ENCODE data around the gene WDFY2. TPM values are rescaled to one million over a fixed set of nuclear protein-coding genes. Genes with fewer than 3 reads are reported as not detected.

The WDFY2 gene
- total RNA-seq, 1 experiment from 2014 or later: 14.1 TPM

DNA sequence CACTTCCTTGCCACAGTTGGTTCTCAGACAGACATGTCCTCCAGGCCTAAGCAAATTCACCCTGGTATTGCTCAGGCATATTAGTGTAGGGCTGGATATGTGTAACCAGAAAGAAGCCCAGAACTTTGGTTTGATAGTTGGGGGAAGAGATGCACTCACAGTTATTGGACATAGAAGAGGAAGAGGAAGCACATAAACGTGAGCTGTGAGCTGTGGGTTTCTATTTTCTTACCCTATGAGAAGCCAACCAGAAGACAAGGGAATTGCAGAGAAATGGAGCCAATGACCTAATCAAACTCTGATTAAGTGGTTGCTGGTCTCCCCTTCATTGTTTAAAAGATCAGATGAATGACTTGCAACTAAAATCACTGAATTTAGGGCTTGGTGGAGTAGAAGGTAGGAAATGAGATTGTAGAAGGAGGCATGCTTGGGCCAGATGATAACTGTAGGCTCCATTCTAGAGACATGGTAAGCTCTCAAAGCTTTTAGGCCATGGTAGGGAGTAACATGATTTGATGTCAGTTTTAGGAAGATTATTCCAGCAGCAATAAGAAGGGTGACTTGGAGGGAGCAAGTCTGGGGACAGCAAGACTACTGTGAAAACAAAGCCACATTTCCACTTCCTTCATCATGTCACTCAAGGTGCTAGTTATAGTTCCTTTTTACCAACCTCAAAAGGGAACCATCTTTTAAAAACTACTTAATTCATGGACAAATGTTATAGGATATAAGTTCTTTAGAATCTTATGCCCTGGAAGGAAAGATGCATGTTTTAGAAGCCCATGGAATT lies 24.1 kb upstream of the WDFY2 start:
- Histone ChIP-seq H3K79me2 (ENCODE audit: low read depth) (no peaks in the 10 kb centered on the region), H3K9me3 (ENCODE audit: insufficient read depth, low read depth) (no peaks in the 10 kb centered on the region), H3K4me1 (replicated peaks; ENCODE audit: insufficient read depth) (peaks cover 21% of the 10 kb centered on the region), H3K9me2 (ENCODE audit: insufficient read depth) (no peaks in the 10 kb centered on the region), H2AFZ (no peak overlapping the region), H3K27ac (no peak overlapping the region), H4K20me1 (ENCODE audit: insufficient read depth) (no peaks in the 10 kb centered on the region), H3F3A (ENCODE audit: insufficient read depth, low read depth) (no peaks in the 10 kb centered on the region), H3K4me2 (no peak overlapping the region), H3K27me3 (ENCODE audit: insufficient read depth, low read depth) (no peaks in the 10 kb centered on the region), H3K36me3 (ENCODE audit: low read depth) (no peaks in the 10 kb centered on the region), H3K4me3 (no peak overlapping the region)
- CTCF ChIA-PET: no interaction called here
- no peak for TF ChIP-seq EZH2 (IDR thresholded peaks at IDR 0.05; ENCODE audit: low read depth)
- TF ChIP-seq, protein P1, sequence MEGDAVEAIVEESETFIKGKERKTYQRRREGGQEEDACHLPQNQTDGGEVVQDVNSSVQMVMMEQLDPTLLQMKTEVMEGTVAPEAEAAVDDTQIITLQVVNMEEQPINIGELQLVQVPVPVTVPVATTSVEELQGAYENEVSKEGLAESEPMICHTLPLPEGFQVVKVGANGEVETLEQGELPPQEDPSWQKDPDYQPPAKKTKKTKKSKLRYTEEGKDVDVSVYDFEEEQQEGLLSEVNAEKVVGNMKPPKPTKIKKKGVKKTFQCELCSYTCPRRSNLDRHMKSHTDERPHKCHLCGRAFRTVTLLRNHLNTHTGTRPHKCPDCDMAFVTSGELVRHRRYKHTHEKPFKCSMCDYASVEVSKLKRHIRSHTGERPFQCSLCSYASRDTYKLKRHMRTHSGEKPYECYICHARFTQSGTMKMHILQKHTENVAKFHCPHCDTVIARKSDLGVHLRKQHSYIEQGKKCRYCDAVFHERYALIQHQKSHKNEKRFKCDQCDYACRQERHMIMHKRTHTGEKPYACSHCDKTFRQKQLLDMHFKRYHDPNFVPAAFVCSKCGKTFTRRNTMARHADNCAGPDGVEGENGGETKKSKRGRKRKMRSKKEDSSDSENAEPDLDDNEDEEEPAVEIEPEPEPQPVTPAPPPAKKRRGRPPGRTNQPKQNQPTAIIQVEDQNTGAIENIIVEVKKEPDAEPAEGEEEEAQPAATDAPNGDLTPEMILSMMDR (conservative IDR thresholded peaks at IDR 0.05): no peak
- POLR2A ChIA-PET (ENCODE audit: unreplicated experiment): no interaction called here
- DNase-seq: no peak
- no TSS peak for BruUV-seq (replicated peaks)
- intact Hi-C loops (cut with micrococcal nuclease; ENCODE audit: unreplicated experiment): no loop called here

DNA sequence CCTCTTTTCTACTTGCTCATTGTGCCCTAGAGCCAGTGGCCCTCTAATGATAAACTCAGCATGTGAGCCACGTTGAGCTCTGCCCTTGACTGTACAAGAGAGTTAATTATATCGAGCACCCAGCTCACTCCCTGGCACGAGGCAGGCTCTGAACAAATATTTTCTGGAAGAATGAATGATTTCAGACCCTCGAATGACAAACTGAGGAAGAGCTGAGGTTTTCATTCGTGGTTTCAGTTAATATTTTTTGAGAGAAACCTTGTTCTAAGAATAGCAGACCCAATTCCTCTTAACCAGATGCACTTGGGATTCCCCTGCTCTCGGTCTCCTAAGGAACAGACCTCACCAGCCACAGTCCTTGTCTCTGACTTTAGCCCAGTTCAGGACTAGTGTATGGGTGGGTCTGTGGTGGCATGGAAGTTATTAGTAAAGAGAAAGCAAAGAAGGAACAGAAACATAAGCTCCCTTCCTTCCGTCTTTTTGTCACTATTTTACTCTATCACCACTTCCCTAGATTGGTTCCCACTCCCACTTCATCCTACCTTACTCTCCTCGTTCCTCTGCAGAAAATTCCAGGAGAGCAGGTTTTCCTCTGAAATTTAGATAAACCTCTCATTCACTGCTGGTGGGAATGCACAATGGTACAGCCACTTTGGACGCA lies 22.1 kb upstream of the WDFY2 start:
- no peaks in the 10 kb centered on the region for H3K79me2 ChIP-seq (ENCODE audit: low read depth)
- CTCF ChIA-PET: no interaction called here
- TF ChIP-seq, protein P1 (conservative IDR thresholded peaks at IDR 0.05): no peak
- no peak for TF ChIP-seq EZH2 (IDR thresholded peaks at IDR 0.05; ENCODE audit: low read depth)
- no TSS peak for BruUV-seq (replicated peaks)
- H3K27me3 ChIP-seq (ENCODE audit: insufficient read depth, low read depth): no peaks in the 10 kb centered on the region
- no peaks in the 10 kb centered on the region for H3K9me3 ChIP-seq (ENCODE audit: insufficient read depth, low read depth)
- H3K9me2 ChIP-seq (ENCODE audit: insufficient read depth): no peaks in the 10 kb centered on the region
- intact Hi-C loops (cut with micrococcal nuclease; ENCODE audit: unreplicated experiment): no loop called here
- H2AFZ ChIP-seq: no peak overlapping the region
- no peak overlapping the region for H3K27ac ChIP-seq
- POLR2A ChIA-PET (ENCODE audit: unreplicated experiment): no interaction called here
- DNase-seq: no peak
- no peaks in the 10 kb centered on the region for H4K20me1 ChIP-seq (ENCODE audit: insufficient read depth)
- H3K36me3 ChIP-seq (ENCODE audit: low read depth): no peaks in the 10 kb centered on the region
- peaks cover 21% of the 10 kb centered on the region for H3K4me1 ChIP-seq (replicated peaks; ENCODE audit: insufficient read depth)
- H3K4me2 ChIP-seq: no peak overlapping the region
- no peak overlapping the region for H3K4me3 ChIP-seq
- H3F3A ChIP-seq (ENCODE audit: insufficient read depth, low read depth): no peaks in the 10 kb centered on the region

DNA sequence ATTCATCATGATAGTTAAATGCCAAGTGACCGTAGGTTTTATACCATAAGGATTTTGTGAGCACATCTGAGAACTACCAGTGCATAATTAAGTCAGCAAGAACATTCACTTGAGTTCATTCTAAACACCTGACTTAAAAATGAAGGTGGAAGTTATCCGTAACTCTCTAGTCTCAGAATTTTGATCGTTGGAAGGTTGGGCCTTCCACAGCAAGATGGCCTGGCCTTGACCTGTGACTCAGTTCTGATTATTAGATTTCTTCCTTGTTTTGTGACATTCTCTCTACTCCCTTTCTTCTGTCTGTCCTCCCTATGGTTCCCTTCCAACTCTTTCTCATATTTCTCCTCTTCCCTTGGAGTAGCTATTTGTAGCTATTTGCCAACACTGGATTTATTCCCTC lies 20.0 kb upstream of the WDFY2 start:
- intact Hi-C loops (cut with micrococcal nuclease; ENCODE audit: unreplicated experiment): no loop called here
- CTCF ChIA-PET: no interaction called here
- BruUV-seq (replicated peaks): no TSS peak
- H4K20me1 ChIP-seq (ENCODE audit: insufficient read depth): no peaks in the 10 kb centered on the region
- no peak overlapping the region for H3K27ac ChIP-seq
- H2AFZ ChIP-seq: no peak overlapping the region
- peak overlapping the region; percentile 11; the same call in 1 of the 2 replicates for H3K4me2 ChIP-seq
- no peak overlapping the region for H3K4me3 ChIP-seq
- H3K36me3 ChIP-seq (ENCODE audit: low read depth): no peaks in the 10 kb centered on the region
- no peaks in the 10 kb centered on the region for H3K9me3 ChIP-seq (ENCODE audit: insufficient read depth, low read depth)
- TF ChIP-seq EZH2 (IDR thresholded peaks at IDR 0.05; ENCODE audit: low read depth): no peak
- TF ChIP-seq, protein P1 (conservative IDR thresholded peaks at IDR 0.05): no peak
- H3K4me1 ChIP-seq (replicated peaks; ENCODE audit: insufficient read depth): peaks cover 10% of the 10 kb centered on the region
- DNase-seq: no peak
- no peaks in the 10 kb centered on the region for H3K9me2 ChIP-seq (ENCODE audit: insufficient read depth)
- no peaks in the 10 kb centered on the region for H3K79me2 ChIP-seq (ENCODE audit: low read depth)
- H3F3A ChIP-seq (ENCODE audit: insufficient read depth, low read depth): no peaks in the 10 kb centered on the region
- POLR2A ChIA-PET (ENCODE audit: unreplicated experiment): no interaction called here
- H3K27me3 ChIP-seq (ENCODE audit: insufficient read depth, low read depth): no peaks in the 10 kb centered on the region

All from PC-9 (cell line).